H9 (cell line): ENCODE measurements around the gene SEPTIN2. TPM values are rescaled to one million over a fixed set of nuclear protein-coding genes. Genes with fewer than 3 reads are reported as not detected.

ENCODE experiments used
- DNase-seq: peaks from one replicate; pipeline ENCODE4 v3.0.0-alpha.2; 2017
- H2AFZ ChIP-seq: one replicate; pipeline ENCODE4 v1.6.1; 2013; ENCODE audit warnings: mild to moderate bottlenecking, low read length, control low read depth, moderate library complexity
- H2AK5ac ChIP-seq: 2 replicates; pipeline ENCODE4 v1.6.1; 2013; ENCODE audit warnings: low read length, control low read depth, mixed read lengths; ENCODE audit not compliant: insufficient read length
- H2BK120ac ChIP-seq: one replicate; pipeline ENCODE4 v1.6.1; 2013; ENCODE audit warnings: low read depth, mild to moderate bottlenecking, low read length, control low read depth, inconsistent platforms; ENCODE audit not compliant: poor library complexity, severe bottlenecking
- H2BK12ac ChIP-seq: 2 replicates; pipeline ENCODE4 v1.6.1; 2013; ENCODE audit warnings: low read length, control low read depth, mixed read lengths, low read depth; ENCODE audit not compliant: insufficient read length
- H2BK15ac ChIP-seq: 2 replicates; pipeline ENCODE4 v1.6.1; 2013; ENCODE audit warnings: low read depth, low read length, control low read depth
- H2BK20ac ChIP-seq: one replicate; pipeline ENCODE4 v1.6.1; 2013; ENCODE audit warnings: low read depth, mild to moderate bottlenecking, low read length, control low read depth, inconsistent platforms; ENCODE audit not compliant: poor library complexity, severe bottlenecking
- H2BK5ac ChIP-seq: 2 replicates; pipeline ENCODE4 v1.6.1; 2013; ENCODE audit warnings: low read length, control low read depth, mixed read lengths; ENCODE audit not compliant: insufficient read length
- H3K14ac ChIP-seq: 2 replicates; pipeline ENCODE4 v1.6.1; 2013; ENCODE audit warnings: low read length, control low read depth; ENCODE audit not compliant: insufficient read depth
- H3K18ac ChIP-seq: 2 replicates; pipeline ENCODE4 v1.6.1; 2013; ENCODE audit warnings: low read depth, mild to moderate bottlenecking, mixed read lengths, low read length, control low read depth; ENCODE audit not compliant: insufficient read length
- H3K23ac ChIP-seq: 2 replicates; pipeline ENCODE4 v1.6.1; 2013; ENCODE audit warnings: low read length, control low read depth, mixed read lengths, low read depth; ENCODE audit not compliant: insufficient read length
- H3K23me2 ChIP-seq: 2 replicates; pipeline ENCODE4 v1.6.1; 2013; ENCODE audit warnings: low read depth, mild to moderate bottlenecking, mixed read lengths, low read length, control low read depth; ENCODE audit not compliant: insufficient read length, poor library complexity, severe bottlenecking
- H3K27ac ChIP-seq: 2 replicates; pipeline ENCODE4 v1.5.1; 2013; ENCODE audit warnings: low read length, control low read depth, mixed read lengths, low read depth; ENCODE audit not compliant: insufficient read length
- H3K27me3 ChIP-seq: 2 replicates; pipeline ENCODE4 v1.6.1; 2013; ENCODE audit warnings: low read length, control low read depth, inconsistent platforms; ENCODE audit not compliant: insufficient read depth
- H3K4ac ChIP-seq: 2 replicates; pipeline ENCODE4 v1.6.1; 2013; ENCODE audit warnings: low read depth, mild to moderate bottlenecking, control low read depth, inconsistent platforms, low read length, moderate library complexity
- H3K4me1 ChIP-seq: 2 replicates; pipeline ENCODE4 v1.6.1; 2013; ENCODE audit warnings: low read length, control low read depth, inconsistent platforms; ENCODE audit not compliant: insufficient read depth
- H3K4me2 ChIP-seq: 2 replicates; pipeline ENCODE4 v1.6.1; 2013; ENCODE audit warnings: low read length, control low read depth, mixed read lengths; ENCODE audit not compliant: insufficient read length, insufficient read depth
- H3K56ac ChIP-seq: 2 replicates; pipeline ENCODE4 v1.6.1; 2013; ENCODE audit warnings: low read depth, mild to moderate bottlenecking, mixed read lengths, low read length, control low read depth; ENCODE audit not compliant: insufficient read length
- H3K79me1 ChIP-seq: 2 replicates; pipeline ENCODE4 v1.6.1; 2013; ENCODE audit warnings: low read depth, mild to moderate bottlenecking, moderate library complexity, low read length, control low read depth, inconsistent platforms; ENCODE audit not compliant: insufficient read depth, poor library complexity, severe bottlenecking
- H3K79me2 ChIP-seq: 2 replicates; pipeline ENCODE4 v1.6.1; 2013; ENCODE audit warnings: low read length, control low read depth, inconsistent platforms; ENCODE audit not compliant: insufficient read depth
- H3K9ac ChIP-seq: 2 replicates; pipeline ENCODE4 v1.6.1; 2013; ENCODE audit warnings: low read length, control low read depth, mixed read lengths; ENCODE audit not compliant: insufficient read length; ENCODE audit errors: extremely low read depth
- H3K9me3 ChIP-seq: one replicate; pipeline ENCODE4 v1.6.1; 2013; ENCODE audit warnings: low read depth, low read length, inconsistent platforms; ENCODE audit not compliant: control insufficient read depth
- H3T11ph ChIP-seq: one replicate; pipeline ENCODE4 v1.6.1; 2013; ENCODE audit warnings: mild to moderate bottlenecking, low read length, control low read depth, inconsistent platforms
- H4K20me1 ChIP-seq: one replicate; pipeline ENCODE4 v1.6.1; 2013; ENCODE audit not compliant: control insufficient read depth, insufficient read length, insufficient read depth
- H4K5ac ChIP-seq: 2 replicates; pipeline ENCODE4 v1.6.1; 2013; ENCODE audit warnings: low read depth, mild to moderate bottlenecking, mixed read lengths, low read length, control low read depth; ENCODE audit not compliant: insufficient read length
- H4K8ac ChIP-seq: replicated peaks from 2 replicates; pipeline ENCODE4 v1.6.1; 2013; ENCODE audit warnings: low read length, control low read depth, mixed read lengths, low read depth; ENCODE audit not compliant: insufficient read length
- H4K91ac ChIP-seq: 2 replicates; pipeline ENCODE4 v1.6.1; 2013; ENCODE audit warnings: low read depth, mild to moderate bottlenecking, moderate library complexity, mixed read lengths, low read length, control low read depth; ENCODE audit not compliant: insufficient read length
- H3K27ac Mint-ChIP-seq, 3 experiments: 2 replicates in 2 of 3; 3 replicates in 1 of 3; pipeline ENCODE4 v1.8.0; 2020 to 2021; ENCODE audit warnings: mixed read lengths in 3 of 3, mild to moderate bottlenecking in 1 of 3, moderate library complexity in 1 of 3
- H3K27me3 Mint-ChIP-seq: 2 replicates; pipeline ENCODE4 v1.8.0; 2021; ENCODE audit warnings: low read depth, mild to moderate bottlenecking, moderate library complexity, mixed read lengths
- H3K36me3 Mint-ChIP-seq, 3 experiments: 2 replicates in 2 of 3; 3 replicates in 1 of 3; pipeline ENCODE4 v1.8.0; 2020 to 2021; ENCODE audit warnings: low read depth in 3 of 3, mixed read lengths in 3 of 3; ENCODE audit not compliant: insufficient read depth in 1 of 3
- H3K4me1 Mint-ChIP-seq, 2 experiments: 2 replicates each; pipeline ENCODE4 v1.8.0; 2020; ENCODE audit warnings: mixed read lengths in 2 of 2
- H3K4me3 Mint-ChIP-seq, 2 experiments: 2 replicates in 1 of 2; 3 replicates in 1 of 2; pipeline ENCODE4 v1.8.0; 2020 to 2021; ENCODE audit warnings: mild to moderate bottlenecking in 2 of 2, mixed read lengths in 2 of 2, moderate library complexity in 1 of 2
- H3K9me3 Mint-ChIP-seq, 2 experiments: 2 replicates in 1 of 2; 3 replicates in 1 of 2; pipeline ENCODE4 v1.8.0; 2020; ENCODE audit warnings: mild to moderate bottlenecking in 2 of 2, mixed read lengths in 2 of 2, moderate library complexity in 1 of 2
- CTCF ChIP-seq: fragments of 200-600 bp; sonication (generic); conservative IDR thresholded peaks from 3 replicates; pipeline ENCODE4 v1.8.0; 2021; ENCODE audit warnings: antibody characterized with exemption, mild to moderate bottlenecking
- WGBS: extraction: QIAGEN DNeasy Blood & Tissue Kit; methylation state at CpG from one replicate; pipeline ENCODE4 v1.1.7; 2013; ENCODE audit warnings: missing lambda C conversion rate, low lambda C conversion rate, mixed read lengths; ENCODE audit not compliant: insufficient read length; ENCODE audit errors: extremely low coverage; 5-methylcytosine and 5-hydroxymethylcytosine counted together
- total RNA-seq: library from RNA; stranded (reverse); gene quantifications from 2 replicates; pipeline ENCODE4 v1.2.1, GENCODE V29; 2021

The SEPTIN2 gene
- total RNA-seq, 1 experiment from 2014 or later = 385 TPM

- no peak overlapping the region for H3K23ac ChIP-seq
These were observed 8.7 kb upstream of the SEPTIN2 start for GRCh38 chr2:241307055-241307454.

More at GRCh38 chr2:241307055-241307454, 8.7 kb upstream of the SEPTIN2 start:
- Histone ChIP-seq H4K91ac (no peak overlapping the region), H2BK120ac (no peak overlapping the region), H3T11ph (no peak overlapping the region), H3K23me2 (no peaks in the 10 kb centered on the region), H3K18ac (no peak overlapping the region), H3K79me2 (peaks cover 66% of the 10 kb centered on the region; the same call in 1 of the 2 replicates), H2AFZ (no peak overlapping the region), H2BK5ac (no peak overlapping the region), H3K4ac (no peak overlapping the region), H3K56ac (no peak overlapping the region), H3K9me3 (no peaks in the 10 kb centered on the region), H3K27me3 (no peaks in the 10 kb centered on the region), H3K79me1 (peaks cover 9% of the 10 kb centered on the region), H4K20me1 (no peaks in the 10 kb centered on the region), H2BK15ac (no peak overlapping the region), H2AK5ac (no peak overlapping the region), H3K4me1 (peaks cover 2% of the 10 kb centered on the region; the same call in 1 of the 2 replicates), H3K4me2 (no peak overlapping the region), H4K5ac (no peak overlapping the region), H4K8ac (no peak overlapping the region), H3K14ac (no peak overlapping the region), H2BK12ac (no peak overlapping the region), H3K27ac (no peak overlapping the region), H3K9ac (no peak overlapping the region), H2BK20ac (no peak overlapping the region)
- H3K27me3 Mint-ChIP-seq = no peaks in the 10 kb centered on the region
- H3K27ac Mint-ChIP-seq = no peak overlapping the region
- no CpG with 5 or more reads among the region's 6 CpGs for WGBS
- H3K4me3 Mint-ChIP-seq = no peak overlapping the region
- H3K4me1 Mint-ChIP-seq = peaks cover 37 to 46% of the 10 kb centered on the region in 2 experiments
- no peaks in the 10 kb centered on the region for H3K9me3 Mint-ChIP-seq
- no peak for TF ChIP-seq CTCF
- DNase-seq = no peak
- no peaks in the 10 kb centered on the region; a peak in 2 of 7 replicates for H3K36me3 Mint-ChIP-seq
